Measurements from ENCODE around the gene SLC26A3. TPM values are rescaled to one million over a fixed set of nuclear protein-coding genes. Genes with fewer than 3 reads are reported as not detected.
"Not testable (repeated sequence)": the region's sequence is repeated elsewhere in the genome, so short reads cannot be mapped to it uniquely, and the experiment has no call there.

The SLC26A3 gene
- not detected for total RNA-seq
- long read RNA-seq = 0 reads

DNA sequence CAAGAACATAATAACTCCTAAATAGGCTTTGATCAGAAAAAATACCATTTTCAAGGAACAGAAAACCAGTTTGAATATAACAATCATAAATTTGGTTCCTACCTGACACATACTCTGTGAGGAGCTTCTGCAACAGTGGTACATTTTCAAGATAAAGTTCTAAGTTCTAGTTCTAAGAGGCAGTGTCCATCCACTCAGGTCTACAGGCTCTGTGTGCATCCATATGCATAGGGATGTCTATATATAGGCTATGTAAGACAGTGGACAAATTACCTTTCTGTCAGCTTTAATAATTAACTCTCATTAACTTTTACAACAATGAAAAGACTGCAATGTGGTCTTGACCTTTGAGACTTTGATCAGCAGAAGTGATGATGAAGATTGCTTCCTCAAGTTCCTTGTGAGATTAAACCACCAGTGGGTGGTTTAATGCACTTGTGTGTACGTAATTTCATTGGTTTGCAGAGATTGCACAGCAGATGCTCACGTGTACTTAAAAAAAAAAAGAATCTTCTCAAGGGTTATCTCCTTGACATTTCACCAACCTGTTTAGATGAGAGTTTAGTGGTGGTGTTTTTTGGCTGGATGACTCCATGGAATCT, at the start of gene SLC26A3:
Gene SLC26A3 (minus strand): TSS at position 215 of the 602 bp plus-strand sequence. CDS start 8,714 bp downstream, outside the sequence.
- DNase-seq (no peak), ATAC-seq (no peak)
- intact Hi-C loops (cut with DNase I) = no loop called here

GRCh38 chr7:107850643-107851042, 47.6 kb upstream of the SLC26A3 start:
- DNase-seq = no peak
- ATAC-seq = no peak
- intact Hi-C loops (cut with DNase I) = no loop called here

- DNase-seq = no peak
- intact Hi-C loops (cut with DNase I) = no loop called here
- ATAC-seq = no peak
Observed at GRCh38 chr7:107850216-107850615, 47.2 kb upstream of the SLC26A3 start.

GRCh38 chr7:107848211-107848610, 45.2 kb upstream of the SLC26A3 start:
- intact Hi-C loops (cut with DNase I); ATAC-seq: not testable (repeated sequence)

GRCh38 chr7:107847836-107848175, 44.8 kb upstream of the SLC26A3 start:
- DNase-seq; ATAC-seq; intact Hi-C loops (cut with DNase I): not testable (repeated sequence)

More at GRCh38 chr7:107848211-107848610, 45.2 kb upstream of the SLC26A3 start:
- DNase-seq = not testable (repeated sequence)

DNA sequence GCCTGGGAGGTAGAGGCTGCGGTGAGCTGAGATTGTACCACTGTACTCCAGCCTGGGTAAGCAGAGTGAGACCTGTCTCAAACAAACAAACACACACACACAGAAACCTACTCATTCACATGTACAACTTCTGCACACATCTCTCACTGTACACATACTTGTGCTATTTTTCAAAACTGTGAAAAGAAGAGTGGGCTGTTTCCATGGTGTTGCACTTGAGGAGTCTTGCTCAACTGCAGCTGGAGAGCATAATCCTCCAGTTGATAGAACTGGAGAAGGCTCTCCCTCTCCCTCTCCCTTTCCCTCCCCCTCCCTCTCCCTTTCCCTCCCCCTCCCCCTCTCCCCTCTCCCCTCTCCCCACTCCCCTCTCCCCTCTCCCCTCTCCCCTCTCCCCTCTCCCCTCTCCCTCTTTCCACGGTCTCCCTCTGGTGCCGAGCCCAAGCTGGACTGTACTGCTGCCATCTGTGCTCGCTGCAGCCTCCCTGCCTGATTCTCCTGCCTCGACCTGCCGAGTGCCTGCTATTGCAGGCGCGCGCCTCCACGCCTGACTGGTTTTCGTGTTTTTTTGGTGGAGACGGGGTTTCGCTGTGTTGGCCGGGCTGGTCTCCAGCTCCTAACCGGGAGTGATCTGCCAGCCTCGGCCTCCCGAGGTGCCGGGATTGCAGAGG, 44.3 kb upstream of the SLC26A3 start:
- DNase-seq (no peak), ATAC-seq (no peak)
- intact Hi-C loops (cut with DNase I) = no loop called here

DNA sequence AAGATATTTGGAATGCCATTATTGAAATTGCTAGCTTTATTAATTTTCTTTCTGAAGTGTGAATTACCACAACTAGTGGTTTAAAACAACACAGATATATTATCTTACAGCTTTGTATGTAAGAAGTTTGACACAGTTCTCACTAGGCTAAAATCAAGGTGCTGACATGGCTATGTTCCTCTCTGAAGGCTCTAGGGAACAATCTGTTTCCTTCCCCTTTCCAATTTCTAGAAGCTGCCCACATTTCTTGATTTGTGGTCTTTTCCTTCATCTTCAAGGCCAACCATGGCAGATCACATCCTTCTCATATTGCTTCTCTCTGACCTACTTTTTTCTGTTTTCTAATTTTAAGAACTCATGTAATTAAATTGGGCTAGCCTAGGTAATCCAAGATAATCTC, 43.3 kb upstream of the SLC26A3 start:
- no peak for ATAC-seq
- no peak for DNase-seq
- intact Hi-C loops (cut with DNase I) = no loop called here

- intact Hi-C loops (cut with DNase I) = no loop called here
- ATAC-seq (no peak), DNase-seq (no peak)
Observed at GRCh38 chr7:107843184-107843583, 40.2 kb upstream of the SLC26A3 start.

GRCh38 chr7:107842213-107842612, 39.2 kb upstream of the SLC26A3 start:
- no peak for DNase-seq
- intact Hi-C loops (cut with DNase I) = no loop called here
- no peak for ATAC-seq

GRCh38 chr7:107838816-107839565, 36.0 kb upstream of the SLC26A3 start:
- DNase-seq (no peak), ATAC-seq (no peak)
- intact Hi-C loops (cut with DNase I) = no loop called here

- intact Hi-C loops (cut with DNase I) = no loop called here
- no peak for DNase-seq
- no peak for ATAC-seq
Observed at GRCh38 chr7:107838024-107838601, 35.1 kb upstream of the SLC26A3 start.

GRCh38 chr7:107837145-107837512, 34.1 kb upstream of the SLC26A3 start:
- no peak for ATAC-seq
- intact Hi-C loops (cut with DNase I) = no loop called here
- no peak for DNase-seq

DNA sequence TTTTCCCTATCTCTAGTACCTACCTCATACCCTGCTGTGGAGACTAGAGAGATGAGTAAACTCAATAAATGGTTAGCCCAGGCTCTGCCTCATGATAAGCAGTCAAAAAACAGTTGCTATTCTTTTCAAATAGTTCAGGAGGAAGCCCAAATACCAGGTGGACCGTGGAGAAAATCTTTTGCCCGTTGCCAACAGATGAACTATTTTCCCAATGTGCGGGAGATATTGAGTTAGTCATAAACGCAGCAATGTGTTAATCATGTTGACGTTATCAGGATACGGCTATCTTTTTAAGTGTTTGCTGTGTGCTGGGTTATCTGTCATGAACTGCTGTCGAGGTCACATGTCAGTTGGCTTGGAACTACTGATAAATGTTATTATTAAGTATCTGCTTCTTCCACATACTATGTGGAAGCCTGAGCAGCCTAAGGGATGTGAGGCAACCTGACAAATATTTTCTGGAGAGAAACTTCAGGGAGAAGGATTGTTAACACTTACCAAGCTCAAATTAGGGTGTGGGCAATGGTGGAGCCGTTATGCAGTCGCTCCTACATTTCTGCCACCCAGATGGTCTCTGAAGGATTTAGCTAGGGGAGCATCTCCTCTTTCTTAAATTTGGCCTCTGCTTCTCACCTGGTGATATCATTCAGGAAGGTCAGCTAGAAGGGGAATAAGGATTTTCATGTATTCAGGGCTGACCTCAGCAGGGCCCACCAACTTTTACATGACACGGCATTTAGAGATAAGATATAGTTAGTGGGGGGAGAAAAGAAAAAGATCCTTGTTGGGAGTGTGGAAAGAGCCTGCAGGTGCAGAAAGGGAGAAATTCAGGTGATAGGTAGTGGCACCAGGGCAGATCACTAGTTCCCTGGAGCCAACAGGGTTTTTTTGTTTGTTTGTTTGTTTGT, 33.5 kb upstream of the SLC26A3 start:
- ATAC-seq = peak; percentile 53 to 89
- DNase-seq = no peak
- intact Hi-C loops (cut with DNase I) = no loop called here

- DNase-seq = no peak
- no peak for ATAC-seq
- intact Hi-C loops (cut with DNase I) = no loop called here
Observed at GRCh38 chr7:107834401-107834800, 31.4 kb upstream of the SLC26A3 start.

DNA sequence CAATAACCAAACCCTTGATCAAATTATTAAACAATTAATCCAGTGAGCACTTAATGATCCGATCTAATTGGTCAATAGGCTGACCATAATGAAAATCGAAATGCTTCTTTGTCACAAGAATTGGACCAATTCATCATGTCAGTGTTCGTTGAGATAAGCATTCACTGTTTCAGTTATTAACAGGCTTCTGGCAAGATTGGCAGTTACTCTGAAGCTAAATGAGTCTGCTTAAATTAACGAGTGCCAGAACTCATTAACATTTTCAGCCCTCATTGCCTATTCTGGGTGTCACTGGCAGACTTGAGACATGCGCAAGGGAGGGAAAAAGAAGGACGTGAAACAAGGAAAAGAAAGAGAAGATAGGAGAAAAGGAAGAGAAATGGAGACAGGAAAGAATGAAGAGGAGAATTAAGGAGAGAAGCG, 30.7 kb upstream of the SLC26A3 start:
- ATAC-seq = no peak
- intact Hi-C loops (cut with DNase I) = no loop called here
- no peak for DNase-seq

GRCh38 chr7:107830420-107830819, 27.4 kb upstream of the SLC26A3 start:
- intact Hi-C loops (cut with DNase I) = no loop called here
- ATAC-seq (no peak), DNase-seq (no peak)

DNA sequence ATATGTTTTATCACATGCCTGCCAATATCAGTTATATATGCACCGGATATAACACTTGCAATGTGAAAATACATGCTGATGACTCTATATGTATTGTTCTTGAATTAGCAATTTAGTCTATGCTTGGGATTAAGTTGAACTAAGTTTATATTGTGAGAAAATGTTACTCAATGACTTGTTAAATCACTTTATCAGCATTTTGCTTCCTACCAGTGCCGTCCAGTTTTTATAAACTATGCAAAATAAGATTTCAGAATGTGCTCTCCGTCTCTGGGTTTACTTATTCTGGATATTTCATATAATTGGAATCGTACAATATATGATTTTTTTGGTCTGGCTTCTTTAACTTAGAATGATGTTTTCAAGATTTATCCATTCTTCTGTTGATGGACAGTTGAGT, 25.5 kb upstream of the SLC26A3 start:
- DNase-seq (no peak), ATAC-seq (no peak)
- intact Hi-C loops (cut with DNase I) = no loop called here

GRCh38 chr7:107827501-107827900, 24.5 kb upstream of the SLC26A3 start:
- intact Hi-C loops (cut with DNase I) = no loop called here
- no peak for DNase-seq
- no peak for ATAC-seq

DNA sequence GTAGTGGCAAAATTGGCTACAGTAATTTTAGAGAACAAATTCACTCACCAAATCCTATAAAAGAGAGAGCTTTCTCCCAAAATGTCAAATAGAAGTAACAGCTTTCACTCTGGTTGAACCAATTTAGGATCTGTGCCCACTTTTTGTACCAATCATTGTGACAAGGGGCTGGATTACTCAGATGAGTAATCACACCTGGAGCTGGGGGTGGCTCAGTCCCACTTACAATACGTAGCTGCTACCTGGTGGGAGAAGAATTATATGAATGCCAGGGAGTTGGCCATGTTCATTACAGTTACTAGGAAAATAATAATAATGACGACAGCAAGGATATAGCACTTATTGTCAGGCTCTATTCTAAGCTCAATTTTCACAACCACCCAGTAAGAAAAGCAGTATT, 23.4 kb upstream of the SLC26A3 start:
- ATAC-seq = no peak
- intact Hi-C loops (cut with DNase I) = no loop called here
- no peak for DNase-seq
